GM23248 (cell line): ENCODE results near the gene FNDC3B.

Experiments used
- EZH2 ChIP-seq: fragments of 200-600 bp; sonication (generic); IDR thresholded peaks from 2 replicates; pipeline ENCODE4 v1.6.1; 2018; ENCODE audit warnings: antibody characterized with exemption, mild to moderate bottlenecking; ENCODE audit not compliant: insufficient read depth, poor library complexity, severe bottlenecking
- EZH2phosphoT487 ChIP-seq: fragments of 200-600 bp; sonication (generic); IDR thresholded peaks from 2 replicates; pipeline ENCODE4 v1.6.1; 2018; ENCODE audit warnings: antibody characterized with exemption, moderate library complexity, mild to moderate bottlenecking, low read depth; ENCODE audit not compliant: insufficient read depth

GRCh38 chr3:172185907-172186306 is 146.5 kb downstream of the FNDC3B start:
- no peak for TF ChIP-seq EZH2
- no peak for TF ChIP-seq EZH2phosphoT487
